Smooth muscle cell (in vitro differentiated cells): ENCODE results near the gene ARHGAP42. TPM values are rescaled to one million over a fixed set of nuclear protein-coding genes. Genes with fewer than 3 reads are reported as not detected.

Experiments
- DNase-seq: peaks from one replicate; lab custom pipeline; 2025; ENCODE audit not compliant: unreplicated experiment; lab: John Stamatoyannopoulos, UW
- H2AFZ ChIP-seq: fragments of 200-600 bp; sonication (generic); 2 replicates; pipeline ENCODE4 v1.6.0; 2016; ENCODE audit warnings: antibody characterized with exemption, low read depth, mild to moderate bottlenecking
- H3F3A ChIP-seq: fragments of 200-600 bp; sonication (generic); 2 replicates; pipeline ENCODE4 v1.6.0; 2017; ENCODE audit warnings: antibody characterized with exemption, low read depth
- H3K27ac ChIP-seq: fragments of 200-600 bp; sonication (generic); 2 replicates; pipeline ENCODE4 v1.5.1; 2016; ENCODE audit warnings: low read depth, mild to moderate bottlenecking
- H3K27me3 ChIP-seq: fragments of 200-600 bp; sonication (generic); 2 replicates; pipeline ENCODE4 v1.6.1; 2016; ENCODE audit warnings: low read depth, mild to moderate bottlenecking
- H3K36me3 ChIP-seq: fragments of 200-600 bp; sonication (generic); 2 replicates; pipeline ENCODE4 v1.5.1; 2016; ENCODE audit warnings: low read depth
- H3K4me1 ChIP-seq: fragments of 200-600 bp; sonication (generic); 2 replicates; pipeline ENCODE4 v1.5.1; 2016; ENCODE audit warnings: low read depth
- H3K4me2 ChIP-seq: fragments of 200-600 bp; sonication (generic); 2 replicates; pipeline ENCODE4 v1.6.0; 2016; ENCODE audit warnings: mild to moderate bottlenecking
- H3K4me3 ChIP-seq: fragments of 200-600 bp; sonication (generic); 2 replicates; pipeline ENCODE4 v1.5.1; 2016; ENCODE audit warnings: mild to moderate bottlenecking
- H3K79me2 ChIP-seq: fragments of 200-600 bp; sonication (generic); 2 replicates; pipeline ENCODE4 v1.6.0; 2016; ENCODE audit warnings: low read depth, mild to moderate bottlenecking
- H3K9ac ChIP-seq: fragments of 200-600 bp; sonication (generic); 2 replicates; pipeline ENCODE4 v1.6.0; 2016; ENCODE audit warnings: low read depth
- H3K9me3 ChIP-seq: fragments of 200-600 bp; sonication (generic); replicated peaks from 2 replicates; pipeline ENCODE4 v1.5.1; 2016; ENCODE audit warnings: low read depth
- H4K20me1 ChIP-seq: fragments of 200-600 bp; sonication (generic); 2 replicates; pipeline ENCODE4 v1.6.0; 2016; ENCODE audit warnings: low read depth
- CTCF ChIP-seq: fragments of 200-600 bp; sonication (generic); IDR thresholded peaks from 2 replicates; pipeline ENCODE4 v1.5.1; 2017; ENCODE audit warnings: borderline replicate concordance, mild to moderate bottlenecking, antibody characterized with exemption; ENCODE audit not compliant: insufficient read depth, poor library complexity, severe bottlenecking
- WGBS: methylation state at CpG from one replicate; pipeline ENCODE4 v1.1.7; 2016; ENCODE audit warnings: low lambda C conversion rate; 5-methylcytosine and 5-hydroxymethylcytosine counted together
- polyA plus RNA-seq: library from polyadenylated mRNA; unstranded; fragments of >200 nt; fragmentation: Nextera tagmentation; extraction: Ambion mirVana; gene quantifications from 2 replicates; pipeline ENCODE4 v1.2.1, GENCODE V29; 2016
- total RNA-seq: library from RNA; depleted of rRNA; stranded (reverse); fragments of >200 nt; gene quantifications from 2 replicates; pipeline ENCODE4 v1.2.3, GENCODE V29; 2014

Gene ARHGAP42
- total and polyA plus RNA-seq, 2 experiments from 2014 or later, result 12.2 to 53.4 TPM

GRCh38 chr11:100969008-100969407, 281.9 kb downstream of the ARHGAP42 start:
- no peaks in the 10 kb centered on the region for H4K20me1 ChIP-seq
- no peak overlapping the region for H2AFZ ChIP-seq
- no peaks in the 10 kb centered on the region for H3K4me1 ChIP-seq
- H3K27me3 ChIP-seq, result no peaks in the 10 kb centered on the region
- H3K27ac ChIP-seq, result peak overlapping the region; percentile 4
- no peak for TF ChIP-seq CTCF
- H3K79me2 ChIP-seq, result no peaks in the 10 kb centered on the region
- no peak for DNase-seq
- H3F3A ChIP-seq, result no peaks in the 10 kb centered on the region
- no peak overlapping the region for H3K4me3 ChIP-seq
- H3K4me2 ChIP-seq, result no peak overlapping the region
- H3K9me3 ChIP-seq, result no peaks in the 10 kb centered on the region
- peaks cover 21% of the 10 kb centered on the region for H3K36me3 ChIP-seq
- no peak overlapping the region for H3K9ac ChIP-seq

- Histone ChIP-seq H3K27me3 (no peaks in the 10 kb centered on the region), H3K9ac (no peak overlapping the region), H3K36me3 (peaks cover 16% of the 10 kb centered on the region), H4K20me1 (no peaks in the 10 kb centered on the region), H3K4me1 (no peaks in the 10 kb centered on the region), H3K27ac (no peak overlapping the region), H3K9me3 (no peaks in the 10 kb centered on the region), H3F3A (no peaks in the 10 kb centered on the region), H2AFZ (no peak overlapping the region), H3K79me2 (no peaks in the 10 kb centered on the region), H3K4me2 (no peak overlapping the region), H3K4me3 (no peak overlapping the region)
- WGBS, result 94% methylated on average over 4 of the region's 4 CpGs
- DNase-seq, result no peak
- no peak for TF ChIP-seq CTCF
These were observed 283.4 kb downstream of the ARHGAP42 start for GRCh38 chr11:100970283-100971164.

GRCh38 chr11:100972046-100972445, 285.0 kb downstream of the ARHGAP42 start:
- WGBS, result 67% methylated on average over 6 of the region's 6 CpGs
- Histone ChIP-seq H3K4me1 (no peaks in the 10 kb centered on the region), H3K4me3 (no peak overlapping the region), H2AFZ (no peak overlapping the region), H3K27me3 (no peaks in the 10 kb centered on the region), H3K4me2 (no peak overlapping the region), H4K20me1 (no peaks in the 10 kb centered on the region), H3K36me3 (peaks cover 26% of the 10 kb centered on the region), H3K79me2 (no peaks in the 10 kb centered on the region), H3F3A (no peaks in the 10 kb centered on the region), H3K9ac (no peak overlapping the region), H3K9me3 (no peaks in the 10 kb centered on the region), H3K27ac (no peak overlapping the region)
- TF ChIP-seq CTCF, result no peak
- no peak for DNase-seq

GRCh38 chr11:100978442-100978841, 291.4 kb downstream of the ARHGAP42 start:
- no peak for DNase-seq
- WGBS, result 67% methylated on average over 2 of the region's 2 CpGs
- Histone ChIP-seq H2AFZ (no peak overlapping the region), H3K9ac (no peak overlapping the region), H3K4me1 (peaks cover 4% of the 10 kb centered on the region), H3K36me3 (peaks cover 30% of the 10 kb centered on the region), H4K20me1 (no peaks in the 10 kb centered on the region), H3K27me3 (no peaks in the 10 kb centered on the region), H3K4me3 (no peak overlapping the region), H3F3A (no peaks in the 10 kb centered on the region), H3K27ac (no peak overlapping the region), H3K9me3 (no peaks in the 10 kb centered on the region), H3K4me2 (no peak overlapping the region), H3K79me2 (no peaks in the 10 kb centered on the region)
- no peak for TF ChIP-seq CTCF
